Keratinocyte (primary cell): Measurements from ENCODE around the gene SEMA3E.

ENCODE experiments used
- CTCF ChIP-seq, 3 experiments: IDR thresholded peaks in 1 of 3; conservative IDR thresholded peaks in 1 of 3; optimal IDR thresholded peaks in 1 of 3; 2 replicates in 2 of 3; 3 replicates in 1 of 3; pipeline versions ENCODE3 to v1.5.1; 2011; ENCODE audit warnings: low read length in 3 of 3, mild to moderate bottlenecking in 3 of 3, moderate library complexity in 2 of 3, control low read depth in 1 of 3, inconsistent platforms in 1 of 3; ENCODE audit not compliant: insufficient read depth in 2 of 3; ENCODE audit errors: extremely low read depth in 1 of 3
- EZH2 ChIP-seq: IDR thresholded peaks from one replicate; pipeline ENCODE4 v1.6.1; 2012; ENCODE audit warnings: inconsistent platforms, mild to moderate bottlenecking, low read length, moderate library complexity

DNA sequence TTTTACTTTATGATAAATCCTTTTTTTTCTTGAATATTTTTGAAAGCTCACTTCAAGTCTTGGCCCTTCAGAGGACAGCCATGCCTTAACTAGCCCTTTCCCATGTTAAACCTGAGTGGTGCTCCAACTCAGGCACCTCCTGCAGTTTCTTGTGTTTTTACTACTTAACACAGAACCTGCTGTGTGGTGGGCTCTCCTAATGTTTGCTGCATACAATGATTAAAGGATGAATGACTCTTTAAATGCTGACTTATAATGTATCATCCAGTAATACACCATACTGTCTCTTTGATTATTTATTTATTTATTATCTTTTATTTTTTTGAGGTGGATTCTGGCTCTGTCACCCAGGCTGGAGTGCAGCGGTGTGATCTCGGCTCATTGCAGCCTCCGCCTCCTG, 179.4 kb downstream of the SEMA3E start:
- TF ChIP-seq CTCF (optimal IDR thresholded peaks at IDR 0.05 in 1 of 3, IDR thresholded peaks at IDR 0.05 in 1 of 3, conservative IDR thresholded peaks at IDR 0.05 in 1 of 3; ENCODE audit: extremely low read depth in 1 of 3, insufficient read depth in 2 of 3, low read length in 3 of 3) (no peak), EZH2 (no peak)
